CD14-positive monocyte (primary cell): ENCODE results near the gene TRMU. TPM values are rescaled to one million over a fixed set of nuclear protein-coding genes. Genes with fewer than 3 reads are reported as not detected.

ENCODE experiments used
- DNase-seq, 3 donors: peaks; one replicate each; pipeline ENCODE4 v3.0.0-alpha.2; 2011 to 2022
- H2AFZ ChIP-seq: 2 replicates; pipeline ENCODE4 v1.6.0; 2012; ENCODE audit warnings: mild to moderate bottlenecking, low read depth, low read length, inconsistent platforms; ENCODE audit not compliant: insufficient read depth, poor library complexity, severe bottlenecking
- H3K27ac ChIP-seq, 2 donors: 1 replicate in 1 of 2; 2 replicates in 1 of 2; pipeline ENCODE4 v1.5.1; 2012 to 2013; ENCODE audit warnings: low read length in 2 of 2, control low read depth in 1 of 2, inconsistent platforms in 1 of 2, low read depth in 1 of 2, mild to moderate bottlenecking in 1 of 2
- H3K27me3 ChIP-seq, 2 donors: one replicate each; pipeline versions ENCODE4 v1.6.0 to v1.6.1; 2011 to 2013; ENCODE audit warnings: low read length in 2 of 2; ENCODE audit not compliant: control insufficient read depth in 2 of 2, insufficient read depth in 2 of 2
- H3K36me3 ChIP-seq, 2 donors: replicated peaks in 1 of 2; 1 replicate in 1 of 2; 2 replicates in 1 of 2; pipeline versions ENCODE4 v1.5.1 to v1.6.1; 2012 to 2013; ENCODE audit warnings: low read length in 2 of 2, control low read depth in 1 of 2, inconsistent platforms in 1 of 2, mild to moderate bottlenecking in 1 of 2; ENCODE audit not compliant: insufficient read depth in 2 of 2, control insufficient read depth in 1 of 2
- H3K4me1 ChIP-seq, 2 donors: 1 replicate in 1 of 2; 2 replicates in 1 of 2; pipeline versions ENCODE4 v1.5.1 to v1.6.1; 2012 to 2013; ENCODE audit warnings: low read length in 2 of 2, control low read depth in 1 of 2, inconsistent platforms in 1 of 2, mild to moderate bottlenecking in 1 of 2, moderate library complexity in 1 of 2; ENCODE audit not compliant: insufficient read depth in 2 of 2, control insufficient read depth in 1 of 2
- H3K4me2 ChIP-seq: replicated peaks from 2 replicates; pipeline ENCODE3; 2012; ENCODE audit warnings: low read length, moderate library complexity, mild to moderate bottlenecking; ENCODE audit not compliant: poor library complexity, severe bottlenecking; ENCODE audit errors: extremely low read depth
- H3K4me3 ChIP-seq, 3 experiments: fragments of 200-600 bp in 1 of 3; sonication (generic) in 1 of 3; replicated peaks in 1 of 3; 1 replicate in 2 of 3; 2 replicates in 1 of 3; pipeline ENCODE4 v1.5.1; 2011 to 2013; ENCODE audit warnings: low read length in 3 of 3, mild to moderate bottlenecking in 3 of 3, control low read depth in 2 of 3, low read depth in 2 of 3, inconsistent platforms in 1 of 3, moderate library complexity in 1 of 3
- H3K79me2 ChIP-seq: 2 replicates; pipeline ENCODE4 v1.6.0; 2012; ENCODE audit warnings: mild to moderate bottlenecking, control low read depth, inconsistent platforms, low read length, moderate library complexity; ENCODE audit not compliant: insufficient read depth
- H3K9ac ChIP-seq: 2 replicates; pipeline ENCODE4 v1.6.0; 2017; ENCODE audit warnings: low read length, mild to moderate bottlenecking; ENCODE audit not compliant: insufficient read depth, poor library complexity, severe bottlenecking
- H3K9me3 ChIP-seq, 2 donors: replicated peaks in 1 of 2; 1 replicate in 1 of 2; 2 replicates in 1 of 2; pipeline versions ENCODE4 v1.5.1 to v1.6.1; 2012 to 2013; ENCODE audit warnings: low read length in 2 of 2, control low read depth in 1 of 2; ENCODE audit not compliant: control insufficient read depth in 1 of 2, insufficient read depth in 1 of 2
- H4K20me1 ChIP-seq: 2 replicates; pipeline ENCODE4 v1.6.0; 2012; ENCODE audit warnings: mild to moderate bottlenecking, low read length, control low read depth, moderate library complexity; ENCODE audit not compliant: insufficient read depth
- H3K27ac Mint-ChIP-seq, 7 donors: one replicate each; pipeline ENCODE4 v1.8.0; 2020; ENCODE audit warnings: mild to moderate bottlenecking in 7 of 7, mixed read lengths in 7 of 7, moderate library complexity in 6 of 7, inconsistent platforms in 2 of 7
- H3K27me3 Mint-ChIP-seq, 3 donors: one replicate each; pipeline ENCODE4 v1.8.0; 2021 to 2022; ENCODE audit warnings: low read depth in 3 of 3, mild to moderate bottlenecking in 3 of 3, mixed read lengths in 3 of 3, moderate library complexity in 3 of 3, inconsistent platforms in 1 of 3
- H3K36me3 Mint-ChIP-seq, 2 donors: one replicate each; pipeline ENCODE4 v1.8.0; 2020; ENCODE audit warnings: mixed read lengths in 2 of 2, inconsistent platforms in 1 of 2, mild to moderate bottlenecking in 1 of 2
- H3K4me1 Mint-ChIP-seq: one replicate; pipeline ENCODE4 v1.8.0; 2020; ENCODE audit warnings: mild to moderate bottlenecking, mixed read lengths
- H3K4me3 Mint-ChIP-seq, 2 donors: one replicate each; pipeline ENCODE4 v1.8.0; 2020; ENCODE audit warnings: mild to moderate bottlenecking in 2 of 2, mixed read lengths in 2 of 2, moderate library complexity in 1 of 2
- H3K9me3 Mint-ChIP-seq, 7 donors: one replicate each; pipeline ENCODE4 v1.8.0; 2020 to 2022; ENCODE audit warnings: mixed read lengths in 7 of 7, mild to moderate bottlenecking in 6 of 7, moderate library complexity in 6 of 7, inconsistent platforms in 2 of 7
- CTCF ChIP-seq: fragments of 200-600 bp; IDR thresholded peaks from one replicate; pipeline ENCODE4 v1.8.0; 2022; ENCODE audit warnings: antibody characterized with exemption, mild to moderate bottlenecking
- WGBS: methylation state at CpG from one replicate; pipeline ENCODE4 v1.1.5; 2013; ENCODE audit warnings: missing lambda C conversion rate; ENCODE audit not compliant: insufficient coverage; 5-methylcytosine and 5-hydroxymethylcytosine counted together
- intact Hi-C, 2 donors: fragments of 100-400 bp; cut with micrococcal nuclease; formaldehyde crosslinking; loops; one replicate each; pipeline versions ENCODE4 v1.15.0 to v1.15.1; 2023
- polyA plus RNA-seq, 3 donors: library from polyadenylated mRNA; depleted of rRNA in 1 of 3; unstranded in 2 of 3; stranded (reverse) in 1 of 3; fragments of 300-500 nt in 2 of 3; fragments of >200 nt in 1 of 3; fragmentation: Illumina TruSeq in 2 of 3; gene quantifications; 1 replicate in 2 of 3; 2 replicates in 1 of 3; pipeline ENCODE4 v1.2.3, GENCODE V29; 2012 to 2021

Gene TRMU
- polyA plus RNA-seq, 3 donors = 4.7 to 32.9 (median 5.6) TPM

GRCh38 chr22:46303347-46303965 is 32.1 kb upstream of the TRMU start:
- H3K36me3 ChIP-seq = peaks cover 21 to 55% of the 10 kb centered on the region in 2 donors
- TF ChIP-seq CTCF = no peak
- peak overlapping the region in 1 of 7 donors; percentile 3 for H3K27ac Mint-ChIP-seq
- 96% methylated on average over 4 of the region's 7 CpGs for WGBS
- H4K20me1 ChIP-seq = no peaks in the 10 kb centered on the region
- peaks cover 3% of the 10 kb centered on the region for H3K4me1 Mint-ChIP-seq
- H3K9me3 Mint-ChIP-seq = peaks cover 0 to 2% (median 0%) of the 10 kb centered on the region in 7 donors
- H3K36me3 Mint-ChIP-seq = peaks cover 28 to 68% of the 10 kb centered on the region in 2 donors
- H3K27me3 Mint-ChIP-seq = peaks cover 0 to 2% (median 0%) of the 10 kb centered on the region in 3 donors
- H3K4me1 ChIP-seq = no peaks in the 10 kb centered on the region
- no peaks in the 10 kb centered on the region for H3K27me3 ChIP-seq
- peak overlapping the region in 1 of 2 donors; percentile 14 for H3K27ac ChIP-seq
- no peak overlapping the region for H3K9ac ChIP-seq
- DNase-seq = no peak
- H3K4me3 ChIP-seq = no peak overlapping the region
- no peak overlapping the region for H3K4me3 Mint-ChIP-seq
- H3K4me2 ChIP-seq = no peak overlapping the region
- no peaks in the 10 kb centered on the region for H3K9me3 ChIP-seq
- intact Hi-C loops = no loop called here
- no peak overlapping the region for H2AFZ ChIP-seq
- peaks cover 94% of the 10 kb centered on the region for H3K79me2 ChIP-seq

- Histone ChIP-seq H2AFZ (no peak overlapping the region), H3K4me1 (no peaks in the 10 kb centered on the region), H3K9ac (no peak overlapping the region), H3K4me3 (no peak overlapping the region), H3K79me2 (peaks cover 73% of the 10 kb centered on the region), H4K20me1 (no peaks in the 10 kb centered on the region), H3K9me3 (no peaks in the 10 kb centered on the region), H3K4me2 (no peak overlapping the region), H3K27ac (peak overlapping the region in 1 of 2 donors; percentile 6), H3K36me3 (peaks cover 28 to 69% of the 10 kb centered on the region in 2 donors), H3K27me3 (no peaks in the 10 kb centered on the region)
- Mint-ChIP-seq H3K4me3 (no peak overlapping the region), H3K9me3 (peaks cover 0 to 2% (median 0%) of the 10 kb centered on the region in 7 donors), H3K27ac (peak overlapping the region in 4 of 7 donors; percentile 6 to 67 (median 46)), H3K36me3 (peaks cover 30 to 66% of the 10 kb centered on the region in 2 donors), H3K27me3 (peaks cover 0 to 2% (median 0%) of the 10 kb centered on the region in 3 donors), H3K4me1 (no peaks in the 10 kb centered on the region)
- no peak for TF ChIP-seq CTCF
- intact Hi-C loops = no loop called here
- DNase-seq = no peak
- 96% methylated on average over 14 of the region's 23 CpGs for WGBS
These were observed 27.1 kb upstream of the TRMU start for GRCh38 chr22:46308283-46308988.
